HG03175 (cell line): ENCODE data around the gene LRRC3C.

Experiments used
- ATAC-seq: cut with Tn5 transposase; IDR thresholded peaks from one replicate; pipeline ENCODE4 v1.9.1; 2021; ENCODE audit warnings: mild to moderate bottlenecking, moderate library complexity; ENCODE audit not compliant: unreplicated experiment

Gene LRRC3C

DNA sequence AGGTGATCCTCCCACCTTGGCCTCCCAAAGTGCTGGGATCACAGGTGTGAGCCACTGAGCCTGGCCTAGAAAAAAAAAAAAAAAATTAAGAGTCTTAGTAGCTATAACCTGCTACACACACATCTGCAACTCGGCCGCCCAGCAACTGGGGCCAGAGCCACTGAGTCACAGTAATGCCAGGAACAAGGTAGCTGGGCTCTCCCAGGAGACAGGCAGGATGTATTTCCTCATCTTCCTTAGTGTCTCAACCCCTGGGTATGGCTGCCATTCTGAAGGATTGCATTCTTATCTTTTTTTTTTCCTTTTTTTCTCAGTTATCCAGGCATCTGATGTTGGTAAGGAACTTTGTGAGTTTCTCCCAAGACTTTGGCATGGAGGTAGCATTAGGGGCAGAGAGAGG, 46.0 kb downstream of the LRRC3C start:
- ATAC-seq: no peak

DNA sequence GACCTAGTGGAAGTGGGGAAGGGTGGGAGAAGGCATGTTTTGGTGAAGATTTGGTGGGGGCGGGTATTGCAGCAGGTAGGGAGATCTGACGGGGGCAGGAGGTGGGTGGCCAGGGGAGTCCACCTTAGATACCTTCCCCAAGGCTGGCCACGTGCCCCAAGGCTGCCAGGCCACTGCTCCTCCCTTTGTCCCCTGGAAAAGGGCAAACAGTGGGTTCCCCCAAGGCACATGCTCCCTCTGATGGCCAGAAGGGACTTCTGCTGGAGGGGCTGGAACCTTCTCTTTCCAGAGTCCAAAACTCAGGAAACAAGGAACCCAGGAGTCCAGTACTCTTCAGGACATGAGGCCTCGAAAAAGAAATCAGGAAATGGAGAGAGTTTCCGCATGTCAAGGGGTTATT, 46.9 kb downstream of the LRRC3C start:
- no peak for ATAC-seq

DNA sequence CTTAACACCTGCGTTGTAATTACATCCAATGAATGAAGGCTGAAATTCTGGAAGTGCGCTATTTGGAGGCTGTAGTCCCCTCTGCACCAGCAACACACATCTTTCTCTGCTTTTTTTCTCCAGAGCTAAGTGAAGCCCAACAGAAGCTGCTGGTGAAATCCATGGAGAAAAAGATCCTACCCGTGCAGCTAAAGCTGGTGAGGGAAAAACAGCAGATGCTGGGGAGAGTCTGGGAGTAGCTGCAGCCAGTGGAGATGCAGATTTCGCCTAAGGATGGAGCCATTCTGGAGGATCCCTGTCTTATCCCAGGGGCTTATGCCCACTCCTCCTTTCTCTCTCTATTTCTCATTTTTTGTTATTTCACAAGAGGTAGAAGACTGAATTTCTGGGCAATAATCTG, 48.3 kb downstream of the LRRC3C start:
- ATAC-seq: no peak

DNA sequence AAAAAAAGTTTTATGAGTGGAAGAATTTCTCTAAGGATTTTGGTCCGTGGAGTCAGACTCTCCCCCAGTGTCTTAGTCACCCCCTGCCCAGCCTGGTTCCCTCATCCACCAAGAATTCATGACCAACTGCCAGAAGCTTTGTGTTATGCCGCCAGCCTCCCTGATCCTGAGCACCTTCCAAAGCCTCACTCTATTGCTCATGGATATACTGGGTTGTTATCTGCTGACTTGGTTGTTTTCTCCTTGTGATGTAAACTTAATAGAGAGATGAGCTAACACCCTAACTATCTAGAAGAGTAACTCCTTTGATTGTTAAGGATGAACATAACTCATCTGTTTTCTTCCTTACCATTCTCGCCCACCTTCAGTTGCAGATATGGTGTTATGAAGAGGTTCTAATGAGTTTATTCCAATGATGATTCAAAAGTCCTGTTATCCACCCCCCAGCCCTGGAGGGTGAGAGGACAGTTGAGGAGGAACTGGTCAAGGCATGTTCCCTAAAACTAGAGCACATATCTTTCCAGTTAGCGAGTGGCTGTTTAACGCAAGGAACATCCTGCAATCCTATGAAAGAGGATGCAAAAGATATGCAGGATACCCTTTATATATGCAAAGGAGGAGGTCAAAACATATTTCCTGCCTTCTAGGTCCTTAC, 51.6 kb downstream of the LRRC3C start:
- ATAC-seq: no peak

DNA sequence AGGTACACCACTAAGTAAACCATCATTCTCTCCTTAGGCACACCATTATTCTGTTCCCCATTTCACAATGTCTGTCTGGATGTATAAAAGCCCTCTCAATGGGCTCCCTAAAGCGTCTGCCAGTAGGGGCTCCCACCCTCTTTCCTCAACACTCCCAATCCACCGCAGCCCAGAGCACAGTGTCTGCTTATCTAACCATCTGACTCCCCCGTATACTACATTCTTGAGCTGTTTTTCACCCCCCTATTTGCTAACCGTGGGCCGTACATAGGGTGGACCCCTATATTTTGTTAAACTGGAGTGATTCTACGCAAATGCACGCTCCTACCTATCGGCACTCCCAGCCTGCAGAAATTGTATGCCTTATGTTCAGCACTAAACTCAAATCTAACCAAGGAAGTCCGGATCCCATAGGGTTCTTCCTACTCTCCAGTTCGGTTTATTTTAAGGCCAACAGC, 52.4 kb downstream of the LRRC3C start:
- ATAC-seq: peak; percentile 14

DNA sequence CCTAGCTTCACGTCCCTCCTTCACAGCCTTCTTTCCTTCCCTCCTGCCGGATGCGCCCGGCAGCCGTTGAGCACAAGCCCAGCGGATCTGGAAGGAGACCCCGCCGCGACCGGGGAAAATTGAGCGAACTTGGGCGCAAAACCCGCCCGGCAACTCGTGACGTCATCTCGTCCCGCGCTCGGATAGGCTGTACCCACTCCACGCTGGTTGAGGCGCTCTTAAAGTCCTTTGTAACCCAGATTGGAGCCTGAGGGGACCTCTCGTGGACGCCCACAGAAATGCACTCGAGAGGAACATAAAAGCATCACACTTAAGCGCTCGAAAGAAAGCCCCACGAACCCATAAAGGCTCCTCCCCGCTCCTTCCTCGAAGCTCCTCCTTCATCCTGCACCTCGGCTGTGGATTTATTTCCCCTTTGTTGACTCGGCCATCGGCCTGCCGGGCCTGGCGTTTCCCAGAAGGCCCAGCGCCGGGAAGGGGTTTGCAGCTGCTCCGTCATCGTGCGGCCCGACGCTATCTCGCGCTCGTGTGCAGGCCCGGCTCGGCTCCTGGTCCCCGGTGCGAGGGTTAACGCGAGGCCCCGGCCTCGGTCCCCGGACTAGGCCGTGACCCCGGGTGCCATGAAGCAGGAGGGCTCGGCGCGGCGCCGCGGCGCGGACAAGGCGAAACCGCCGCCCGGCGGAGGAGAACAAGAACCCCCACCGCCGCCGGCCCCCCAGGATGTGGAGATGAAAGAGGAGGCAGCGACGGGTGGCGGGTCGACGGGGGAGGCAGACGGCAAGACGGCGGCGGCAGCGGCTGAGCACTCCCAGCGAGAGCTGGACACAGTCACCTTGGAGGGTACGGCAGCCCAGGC, 53.0 kb downstream of the LRRC3C start, which contains the start of gene PSMD3:
Gene PSMD3, plus strand, starts transcription at position 457 of the 856 bp plus-strand sequence. Its CDS starts 164 bp downstream, at position 621.
- peak; percentile 94 for ATAC-seq

DNA sequence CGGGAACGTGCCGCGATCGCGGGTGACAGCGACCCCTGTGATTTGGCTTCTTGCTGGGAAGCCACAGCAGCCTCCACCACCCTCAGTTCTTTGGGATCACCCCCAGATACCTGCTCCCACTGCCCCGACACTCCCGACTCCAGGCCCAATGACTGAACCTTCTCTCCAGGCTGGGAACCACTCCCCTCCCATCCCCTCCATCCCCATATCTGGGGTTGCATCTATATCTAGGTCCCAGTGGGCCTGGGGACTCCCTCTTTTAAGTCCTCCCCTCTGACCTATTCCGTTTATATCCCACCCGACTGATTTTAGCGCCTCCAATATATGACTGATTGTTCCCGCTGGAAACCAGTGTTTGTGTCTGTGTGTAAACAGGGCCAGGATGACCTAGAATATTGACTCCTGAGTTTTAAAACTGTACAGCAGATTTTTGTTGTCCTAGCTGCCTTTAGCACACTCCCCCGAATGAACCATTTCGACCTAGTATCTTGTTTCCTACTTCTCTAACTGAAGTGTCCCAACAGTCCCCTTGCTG, 53.7 kb downstream of the LRRC3C start:
- no peak for ATAC-seq

DNA sequence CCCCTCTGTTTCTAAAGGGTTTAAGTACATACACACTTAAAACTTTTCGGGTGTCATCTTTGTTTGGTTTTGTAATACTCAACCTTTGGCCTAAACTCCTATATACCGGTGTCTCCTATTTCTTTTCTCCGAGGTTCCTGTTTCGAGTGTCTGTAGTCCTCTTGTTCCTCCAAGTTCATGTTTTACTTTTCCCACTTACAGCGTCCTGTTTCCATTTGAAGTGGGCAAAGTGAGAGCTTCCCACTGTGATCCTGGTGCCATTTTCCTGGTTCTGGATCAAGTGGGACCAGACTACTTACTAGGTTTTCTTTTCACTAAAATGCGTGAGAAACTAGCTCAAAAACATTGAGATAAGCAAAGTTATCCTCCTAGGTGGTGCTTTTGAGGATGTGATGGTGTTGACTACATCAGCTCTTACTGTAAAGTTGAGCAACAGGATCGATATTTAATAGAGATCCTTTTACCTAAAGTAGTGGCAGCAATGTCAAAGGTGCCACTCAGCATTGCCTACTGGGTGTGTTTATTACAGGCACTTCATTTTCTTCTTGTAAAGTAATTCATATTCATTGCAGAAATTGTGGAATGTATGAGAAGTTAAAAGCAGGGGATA, 54.3 kb downstream of the LRRC3C start:
- no peak for ATAC-seq

DNA sequence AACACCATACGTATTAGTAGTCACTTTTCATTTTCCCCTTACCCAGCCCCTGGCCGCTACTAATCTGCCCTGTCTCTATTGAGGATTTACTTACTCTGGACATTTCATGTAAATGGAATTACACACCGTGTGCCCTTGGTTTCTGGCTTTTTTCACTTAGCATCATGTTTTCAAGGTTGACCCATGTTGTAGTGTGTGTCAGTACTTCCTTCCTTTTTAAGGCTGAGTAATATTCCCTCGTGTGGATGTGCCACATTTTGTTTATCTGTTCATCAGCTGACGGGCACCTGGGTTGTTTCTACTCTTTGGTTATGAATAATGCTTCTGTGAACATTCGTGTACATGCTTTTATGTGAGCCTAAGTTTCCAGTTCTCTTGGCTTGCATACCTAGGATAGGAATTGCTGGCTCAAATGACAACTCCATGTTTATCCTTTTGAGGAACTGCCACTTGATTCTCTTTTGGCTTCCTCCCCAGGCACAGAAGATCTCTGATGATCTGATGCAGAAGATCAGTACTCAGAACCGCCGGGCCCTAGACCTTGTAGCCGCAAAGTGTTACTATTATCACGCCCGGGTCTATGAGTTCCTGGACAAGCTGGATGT, 60.8 kb downstream of the LRRC3C start:
- ATAC-seq: no peak

DNA sequence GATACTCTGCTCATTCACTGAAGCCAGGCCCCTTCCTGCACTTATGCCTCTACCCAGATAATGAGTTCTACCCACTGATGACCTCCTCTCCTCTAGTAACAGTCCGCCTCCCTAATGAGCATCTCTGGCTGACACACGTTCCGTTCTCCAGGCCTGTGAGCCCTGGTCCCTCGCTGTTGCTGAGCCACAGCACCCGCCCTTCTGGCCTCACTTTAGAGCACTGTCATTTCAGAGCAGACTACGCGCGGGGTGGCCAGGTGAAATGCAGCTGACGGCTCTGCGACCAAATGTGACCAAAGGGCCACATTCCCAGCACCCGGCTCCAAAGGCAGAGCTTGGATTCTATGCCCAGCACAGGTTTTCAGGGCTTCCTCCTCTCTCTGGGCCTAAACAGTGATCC, 66.9 kb downstream of the LRRC3C start:
- no peak for ATAC-seq
